Duodenal mucosa (tissue), 2 donors: ENCODE results near the gene RPS6KC1.
"Not testable (repeated sequence)": the region's sequence is repeated elsewhere in the genome, so short reads cannot be mapped to it uniquely, and the experiment has no call there.

Source experiments
- H3K27ac ChIP-seq: one replicate; pipeline ENCODE4 v1.7.0; 2013; ENCODE audit warnings: low read depth, low read length
- H3K27me3 ChIP-seq, 2 donors: one replicate each; pipeline ENCODE4 v1.7.0; 2013; ENCODE audit warnings: low read length in 2 of 2, control low read depth in 1 of 2; ENCODE audit not compliant: insufficient read depth in 2 of 2, control insufficient read depth in 1 of 2
- H3K36me3 ChIP-seq, 2 donors: one replicate each; pipeline ENCODE4 v1.7.0; 2013; ENCODE audit warnings: low read length in 2 of 2, control low read depth in 1 of 2; ENCODE audit not compliant: insufficient read depth in 2 of 2, control insufficient read depth in 1 of 2
- H3K4me1 ChIP-seq, 2 donors: one replicate each; pipeline ENCODE4 v1.7.0; 2013; ENCODE audit warnings: low read length in 2 of 2, control low read depth in 1 of 2; ENCODE audit not compliant: insufficient read depth in 2 of 2, control insufficient read depth in 1 of 2
- H3K4me3 ChIP-seq, 2 donors: one replicate each; pipeline ENCODE4 v1.7.0; 2013; ENCODE audit warnings: low read length in 2 of 2, low read depth in 1 of 2
- H3K9ac ChIP-seq, 2 donors: one replicate each; pipeline ENCODE4 v1.7.0; 2013; ENCODE audit warnings: low read length in 2 of 2, low read depth in 1 of 2
- H3K9me3 ChIP-seq, 2 donors: one replicate each; pipeline ENCODE4 v1.7.0; 2013; ENCODE audit warnings: low read length in 2 of 2, control low read depth in 1 of 2; ENCODE audit not compliant: control insufficient read depth in 1 of 2

The RPS6KC1 gene

DNA sequence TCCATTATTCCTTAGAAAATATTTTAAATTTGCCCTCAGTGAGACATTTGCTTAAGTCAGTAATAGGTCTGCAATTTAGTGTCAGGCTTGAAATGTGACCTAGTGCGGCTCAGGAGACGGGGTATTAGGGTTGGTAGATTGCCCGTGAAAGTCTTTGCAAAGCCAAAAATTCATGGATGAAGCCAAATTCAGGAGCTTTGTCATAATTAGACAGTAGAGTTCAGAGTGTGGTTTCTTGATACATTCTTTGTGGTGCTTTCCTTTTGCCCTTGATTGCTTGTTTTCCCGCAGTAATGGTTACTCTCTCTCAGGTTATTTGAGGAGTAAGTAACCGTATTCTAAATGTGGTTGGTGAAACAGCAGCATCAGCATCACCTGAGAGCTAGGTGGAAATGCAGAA, 120.7 kb downstream of the RPS6KC1 start:
- Histone ChIP-seq H3K36me3 (peaks cover 0 to 2% of the 10 kb centered on the region in 2 donors), H3K27me3 (no peaks in the 10 kb centered on the region), H3K27ac (no peak overlapping the region), H3K4me3 (no peak overlapping the region), H3K9me3 (no peaks in the 10 kb centered on the region), H3K4me1 (no peaks in the 10 kb centered on the region), H3K9ac (no peak overlapping the region)

DNA sequence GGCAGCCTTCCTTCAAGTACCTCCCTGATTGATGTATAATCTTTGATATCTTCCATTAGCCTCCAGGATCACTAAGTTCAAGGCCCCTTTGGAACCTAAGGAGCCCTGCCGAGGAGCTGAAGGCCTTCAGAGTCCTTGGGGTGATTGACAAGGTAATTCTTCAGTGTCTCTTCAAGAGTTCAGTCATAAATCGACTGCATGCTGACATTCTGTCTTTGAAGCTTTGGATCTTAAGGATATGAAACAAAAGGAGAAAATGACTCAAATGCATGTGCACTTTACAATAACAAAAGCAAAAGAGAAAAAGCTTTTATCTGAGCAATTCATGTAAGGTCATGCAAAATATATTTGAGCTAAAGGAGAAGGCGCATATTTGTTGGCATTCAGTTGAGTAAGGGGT, 125.3 kb downstream of the RPS6KC1 start:
- Histone ChIP-seq H3K27ac (no peak overlapping the region), H3K4me1 (no peaks in the 10 kb centered on the region), H3K9me3 (no peaks in the 10 kb centered on the region), H3K27me3 (no peaks in the 10 kb centered on the region), H3K9ac (no peak overlapping the region), H3K36me3 (peaks cover 0 to 4% of the 10 kb centered on the region in 2 donors), H3K4me3 (no peak overlapping the region)

DNA sequence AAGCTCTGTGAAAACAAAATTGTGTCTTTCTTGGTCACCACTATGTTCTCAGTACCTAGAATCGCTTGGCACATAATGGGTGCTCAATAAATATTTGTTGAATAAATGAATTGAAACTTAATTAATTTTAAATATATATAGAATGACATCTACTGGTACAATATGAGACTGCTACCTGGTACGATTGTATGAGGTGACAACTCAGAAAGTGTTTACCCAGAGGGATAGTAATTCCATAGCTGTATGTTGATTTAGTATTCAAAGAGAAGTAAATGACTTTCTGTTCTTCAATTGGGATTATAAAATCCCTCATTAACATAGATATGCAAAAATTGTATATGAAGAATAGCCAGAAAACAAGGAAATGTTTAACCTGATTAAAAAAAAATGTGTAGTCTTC, 128.7 kb downstream of the RPS6KC1 start:
- H3K9ac ChIP-seq, result no peak overlapping the region
- no peak overlapping the region for H3K4me3 ChIP-seq
- H3K27ac ChIP-seq, result no peak overlapping the region
- H3K9me3 ChIP-seq, result no peaks in the 10 kb centered on the region
- peaks cover 0 to 4% of the 10 kb centered on the region in 2 donors for H3K36me3 ChIP-seq
- no peaks in the 10 kb centered on the region for H3K27me3 ChIP-seq
- H3K4me1 ChIP-seq, result no peaks in the 10 kb centered on the region

DNA sequence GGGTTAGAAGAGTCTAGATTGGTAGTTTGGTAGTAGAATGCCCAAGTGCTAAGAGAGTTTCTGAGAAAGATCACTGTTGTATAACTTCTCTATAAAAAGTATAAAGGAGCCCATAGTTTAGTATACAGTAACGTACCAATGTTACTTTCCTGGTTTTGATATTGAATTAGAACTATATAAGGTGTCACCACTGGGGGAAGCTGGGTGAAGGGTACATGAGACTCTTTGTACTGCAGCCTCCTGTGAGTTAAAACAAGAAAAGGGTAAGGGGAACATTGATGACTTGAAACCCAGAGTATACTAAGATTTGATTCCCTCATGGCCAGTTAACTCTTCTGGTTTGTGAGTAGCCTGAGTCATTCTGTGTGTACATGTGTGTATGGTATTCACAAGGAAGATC, 129.8 kb downstream of the RPS6KC1 start:
- Histone ChIP-seq H3K36me3 (peaks cover 0 to 4% of the 10 kb centered on the region in 2 donors), H3K27me3 (no peaks in the 10 kb centered on the region), H3K27ac (no peak overlapping the region), H3K9ac (no peak overlapping the region), H3K4me1 (no peaks in the 10 kb centered on the region), H3K4me3 (no peak overlapping the region), H3K9me3 (no peaks in the 10 kb centered on the region)

DNA sequence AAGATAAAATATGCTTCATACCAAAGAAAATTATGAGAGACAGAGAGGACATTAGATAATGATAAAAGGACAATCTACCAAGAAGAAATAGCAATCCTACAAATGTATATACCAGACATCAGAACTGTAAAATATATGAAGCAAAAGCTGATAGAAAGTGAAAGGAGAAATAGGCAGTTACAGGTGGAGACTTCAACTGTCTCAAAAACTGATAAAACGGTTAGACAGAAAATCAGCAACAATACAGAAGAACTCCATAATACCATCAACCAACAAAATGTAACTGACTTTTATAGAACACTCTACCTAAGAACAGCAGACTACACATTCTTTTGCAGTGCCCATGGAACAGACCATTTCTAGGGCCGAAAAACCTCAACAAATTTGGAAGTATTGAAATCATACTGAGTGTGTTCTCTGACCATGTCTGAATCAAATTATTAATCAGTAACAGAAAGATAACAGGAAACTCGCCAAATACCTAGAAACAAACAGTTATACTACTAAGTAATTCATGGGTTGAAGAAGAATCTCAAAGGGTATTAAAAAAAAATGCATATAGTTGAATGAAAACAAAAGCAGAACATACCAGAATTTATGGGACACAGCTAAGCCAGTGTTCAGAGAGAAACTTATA, 132.1 kb downstream of the RPS6KC1 start:
- no peaks in the 10 kb centered on the region for H3K4me1 ChIP-seq
- no peaks in the 10 kb centered on the region for H3K36me3 ChIP-seq
- H3K4me3 ChIP-seq, result no peak overlapping the region
- H3K9ac ChIP-seq, result no peak overlapping the region
- no peaks in the 10 kb centered on the region for H3K27me3 ChIP-seq
- H3K27ac ChIP-seq, result no peak overlapping the region
- peaks cover 0 to 4% of the 10 kb centered on the region in 2 donors for H3K9me3 ChIP-seq

DNA sequence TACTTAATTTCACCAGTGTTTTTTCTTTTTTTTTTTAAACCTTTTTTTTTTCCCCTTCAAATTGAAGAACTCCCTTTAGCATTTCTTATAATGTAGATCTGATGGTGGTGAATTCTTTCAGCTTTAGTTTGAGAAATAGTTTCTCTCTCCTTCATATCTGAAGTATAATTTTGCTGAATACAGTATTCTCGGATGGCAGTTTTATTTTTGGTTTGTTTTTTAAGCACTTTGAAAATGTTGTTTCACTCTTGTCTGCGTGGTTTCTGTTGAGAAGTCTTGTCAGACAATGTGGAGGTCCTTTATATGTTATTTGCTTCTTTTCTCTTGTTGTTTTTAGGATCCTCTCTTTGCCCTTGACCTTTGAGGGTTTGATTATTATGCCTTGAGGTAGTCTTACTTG, 135.1 kb downstream of the RPS6KC1 start:
- no peaks in the 10 kb centered on the region for H3K36me3 ChIP-seq
- H3K9me3 ChIP-seq, result peaks cover 0 to 4% of the 10 kb centered on the region in 2 donors
- H3K4me1 ChIP-seq, result no peaks in the 10 kb centered on the region
- H3K27ac ChIP-seq, result no peak overlapping the region
- no peaks in the 10 kb centered on the region for H3K27me3 ChIP-seq
- H3K9ac ChIP-seq, result no peak overlapping the region
- no peak overlapping the region for H3K4me3 ChIP-seq

DNA sequence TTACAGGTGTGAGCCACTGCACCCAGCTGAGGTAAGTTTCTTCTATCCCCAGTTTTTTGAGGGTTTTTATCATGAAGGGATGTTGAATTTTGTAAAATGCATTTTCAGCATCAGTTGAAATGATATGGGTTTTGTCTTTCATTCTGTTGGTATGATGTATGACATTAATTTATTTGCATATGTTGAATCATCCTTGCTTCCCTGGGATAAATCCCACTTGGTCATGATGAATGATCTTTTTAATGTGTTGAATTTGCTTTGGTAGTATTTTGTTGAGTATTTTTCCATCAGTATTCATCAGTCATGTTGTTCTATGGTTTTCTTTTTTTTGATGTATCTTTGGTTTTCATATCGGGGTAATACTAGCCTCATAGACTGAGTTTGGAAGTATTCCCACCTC, 141.0 kb downstream of the RPS6KC1 start:
- H3K9me3 ChIP-seq, result no peaks in the 10 kb centered on the region
- H3K4me1 ChIP-seq, result no peaks in the 10 kb centered on the region
- H3K36me3 ChIP-seq, result no peaks in the 10 kb centered on the region
- no peaks in the 10 kb centered on the region for H3K27me3 ChIP-seq
- no peak overlapping the region for H3K27ac ChIP-seq
- no peak overlapping the region for H3K4me3 ChIP-seq
- no peak overlapping the region for H3K9ac ChIP-seq

DNA sequence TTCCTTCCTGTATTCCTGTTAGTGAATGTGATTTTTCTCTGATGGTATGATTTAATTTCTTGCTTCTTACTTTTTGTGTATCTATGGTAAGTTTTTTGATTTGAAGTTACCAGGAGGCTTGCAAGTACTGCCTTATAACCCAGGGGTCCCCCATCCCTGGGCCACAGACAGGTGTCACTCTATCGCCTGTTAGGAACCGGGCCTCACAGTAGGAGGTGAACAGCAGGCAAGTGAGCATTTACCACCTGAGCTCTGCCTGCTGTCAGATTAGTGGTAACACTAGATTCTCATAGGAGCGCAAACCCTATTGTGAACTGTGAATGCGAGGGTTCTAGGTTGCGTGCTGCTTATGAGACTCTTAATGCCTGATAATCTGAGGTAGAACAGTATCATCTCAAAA, 143.3 kb downstream of the RPS6KC1 start:
- H3K9me3 ChIP-seq, result peaks cover 3 to 13% of the 10 kb centered on the region in 2 donors
- H3K4me1 ChIP-seq, result no peaks in the 10 kb centered on the region
- H3K27me3 ChIP-seq, result no peaks in the 10 kb centered on the region
- H3K36me3 ChIP-seq, result no peaks in the 10 kb centered on the region
- H3K4me3 ChIP-seq, result no peak overlapping the region
- no peak overlapping the region for H3K9ac ChIP-seq
- H3K27ac ChIP-seq, result no peak overlapping the region

DNA sequence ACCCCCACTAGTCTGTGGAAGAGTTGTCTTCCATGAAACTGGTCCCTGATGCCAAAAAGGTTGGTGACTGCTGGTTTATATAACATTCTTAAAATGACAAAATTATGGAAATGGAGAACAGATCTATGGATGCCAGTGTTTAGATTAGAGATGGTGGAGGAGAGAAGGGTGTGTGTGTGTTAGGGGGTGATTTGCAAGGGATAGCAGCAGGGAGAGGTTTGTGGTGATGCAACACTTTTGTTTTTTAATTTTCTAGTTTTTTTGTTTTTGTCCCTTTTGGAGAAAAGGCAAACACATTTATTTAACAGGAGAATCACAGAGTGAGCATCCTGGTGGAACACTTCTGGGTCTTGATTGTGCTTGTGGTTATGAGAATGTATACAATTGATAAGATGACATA, 143.8 kb downstream of the RPS6KC1 start:
- no peaks in the 10 kb centered on the region for H3K4me1 ChIP-seq
- H3K9ac ChIP-seq, result no peak overlapping the region
- no peaks in the 10 kb centered on the region for H3K36me3 ChIP-seq
- H3K9me3 ChIP-seq, result peaks cover 3 to 13% of the 10 kb centered on the region in 2 donors
- H3K27me3 ChIP-seq, result no peaks in the 10 kb centered on the region
- no peak overlapping the region for H3K4me3 ChIP-seq
- H3K27ac ChIP-seq, result no peak overlapping the region

DNA sequence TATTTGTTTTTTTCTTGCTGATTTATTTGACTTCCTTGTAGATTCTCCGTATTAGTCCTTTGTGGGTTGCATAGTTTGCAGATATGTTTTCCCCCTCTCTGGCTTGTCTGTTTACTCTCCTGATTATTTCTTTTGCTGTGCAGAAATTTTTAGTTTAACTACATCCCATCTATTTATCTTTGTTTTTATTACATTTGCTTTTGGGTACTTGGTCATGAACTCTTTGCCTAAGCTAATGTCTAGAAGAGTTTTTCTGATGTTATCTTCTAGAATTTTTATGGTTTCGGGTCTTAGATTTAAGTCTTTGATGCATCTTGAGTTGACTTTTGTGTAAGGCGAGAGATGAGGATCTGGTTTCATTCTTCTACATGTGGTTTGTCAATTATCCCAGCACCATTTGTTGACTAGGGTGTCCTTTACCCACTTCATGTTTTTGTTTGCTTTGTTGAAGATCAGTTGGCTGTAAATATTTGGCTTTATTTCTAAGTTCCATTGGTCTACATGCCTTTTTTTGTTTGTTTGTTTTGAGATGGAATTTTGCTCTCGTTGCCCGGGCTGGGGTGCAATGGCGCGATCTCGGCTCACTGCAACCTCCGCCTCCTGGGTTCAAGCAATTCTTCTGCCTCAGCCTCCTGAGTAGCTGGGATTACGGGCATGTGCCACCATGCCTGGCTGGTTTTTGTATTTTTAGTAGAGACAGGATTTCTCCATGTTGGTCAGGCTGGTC, 145.4 kb downstream of the RPS6KC1 start:
- not testable (repeated sequence) for H3K36me3 ChIP-seq, H3K27ac ChIP-seq, H3K4me3 ChIP-seq, H3K4me1 ChIP-seq, H3K9ac ChIP-seq, H3K27me3 ChIP-seq
- peaks cover 3 to 13% of the 10 kb centered on the region in 2 donors for H3K9me3 ChIP-seq
